Measurements from ENCODE around the gene RAD51B.

DNA sequence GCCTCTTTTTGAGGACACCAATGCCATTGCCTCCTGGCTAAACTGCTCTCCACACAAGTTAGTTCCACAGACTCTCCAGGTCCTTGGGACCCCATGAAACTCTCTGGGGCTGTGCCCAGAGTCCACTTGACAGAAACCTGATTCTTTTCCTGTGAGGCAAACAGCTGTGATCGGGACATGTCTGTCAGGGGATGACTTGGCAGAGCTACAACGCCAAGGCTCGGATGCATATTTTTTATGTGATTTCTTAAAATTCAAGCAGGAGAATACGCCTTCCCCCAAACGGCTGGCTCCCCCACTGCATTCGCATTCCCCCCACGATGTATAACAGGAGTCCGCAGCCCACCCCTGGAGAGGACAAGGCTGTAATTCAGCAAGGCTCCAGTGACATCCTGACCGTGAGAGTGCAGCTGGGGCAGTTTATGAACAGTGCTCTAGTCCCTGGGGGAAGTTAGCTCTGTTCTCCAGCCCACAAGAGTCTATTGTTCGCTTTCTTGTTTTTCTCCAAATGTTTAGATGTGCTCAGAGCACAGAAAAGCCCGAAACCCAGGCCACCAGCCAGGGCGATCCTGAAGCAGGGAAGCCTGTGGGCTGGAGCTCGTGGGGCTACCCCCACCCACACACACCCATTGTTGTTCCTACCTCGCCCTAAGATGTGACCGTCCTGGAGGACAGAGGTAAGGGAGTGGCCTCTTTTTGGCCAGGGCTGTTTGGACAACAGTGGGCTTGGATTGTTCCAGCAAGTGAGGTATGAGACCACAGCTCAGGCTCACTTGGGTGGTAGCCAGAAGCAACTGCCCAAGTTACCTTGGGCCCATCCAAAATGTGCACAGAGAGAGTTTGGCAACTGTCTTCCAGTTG lies 813.8 kb downstream of the RAD51B start:
- TF ChIP-seq, protein P1, sequence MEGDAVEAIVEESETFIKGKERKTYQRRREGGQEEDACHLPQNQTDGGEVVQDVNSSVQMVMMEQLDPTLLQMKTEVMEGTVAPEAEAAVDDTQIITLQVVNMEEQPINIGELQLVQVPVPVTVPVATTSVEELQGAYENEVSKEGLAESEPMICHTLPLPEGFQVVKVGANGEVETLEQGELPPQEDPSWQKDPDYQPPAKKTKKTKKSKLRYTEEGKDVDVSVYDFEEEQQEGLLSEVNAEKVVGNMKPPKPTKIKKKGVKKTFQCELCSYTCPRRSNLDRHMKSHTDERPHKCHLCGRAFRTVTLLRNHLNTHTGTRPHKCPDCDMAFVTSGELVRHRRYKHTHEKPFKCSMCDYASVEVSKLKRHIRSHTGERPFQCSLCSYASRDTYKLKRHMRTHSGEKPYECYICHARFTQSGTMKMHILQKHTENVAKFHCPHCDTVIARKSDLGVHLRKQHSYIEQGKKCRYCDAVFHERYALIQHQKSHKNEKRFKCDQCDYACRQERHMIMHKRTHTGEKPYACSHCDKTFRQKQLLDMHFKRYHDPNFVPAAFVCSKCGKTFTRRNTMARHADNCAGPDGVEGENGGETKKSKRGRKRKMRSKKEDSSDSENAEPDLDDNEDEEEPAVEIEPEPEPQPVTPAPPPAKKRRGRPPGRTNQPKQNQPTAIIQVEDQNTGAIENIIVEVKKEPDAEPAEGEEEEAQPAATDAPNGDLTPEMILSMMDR (IDR thresholded peaks at IDR 0.05), result no peak
- no peak for TF ChIP-seq POLR2A (IDR thresholded peaks at IDR 0.05)
